HG03575 (cell line): ENCODE data around the gene OR1F1.
"Not testable (repeated sequence)": the region's sequence is repeated elsewhere in the genome, so short reads cannot be mapped to it uniquely, and the experiment has no call there.

ENCODE experiments used
- ATAC-seq: cut with Tn5 transposase; IDR thresholded peaks from one replicate; pipeline ENCODE4 v1.9.1; 2021; ENCODE audit not compliant: unreplicated experiment, insufficient number of reproducible peaks, low FRiP score; ENCODE audit errors: extremely low read depth

OR1F1 gene

DNA sequence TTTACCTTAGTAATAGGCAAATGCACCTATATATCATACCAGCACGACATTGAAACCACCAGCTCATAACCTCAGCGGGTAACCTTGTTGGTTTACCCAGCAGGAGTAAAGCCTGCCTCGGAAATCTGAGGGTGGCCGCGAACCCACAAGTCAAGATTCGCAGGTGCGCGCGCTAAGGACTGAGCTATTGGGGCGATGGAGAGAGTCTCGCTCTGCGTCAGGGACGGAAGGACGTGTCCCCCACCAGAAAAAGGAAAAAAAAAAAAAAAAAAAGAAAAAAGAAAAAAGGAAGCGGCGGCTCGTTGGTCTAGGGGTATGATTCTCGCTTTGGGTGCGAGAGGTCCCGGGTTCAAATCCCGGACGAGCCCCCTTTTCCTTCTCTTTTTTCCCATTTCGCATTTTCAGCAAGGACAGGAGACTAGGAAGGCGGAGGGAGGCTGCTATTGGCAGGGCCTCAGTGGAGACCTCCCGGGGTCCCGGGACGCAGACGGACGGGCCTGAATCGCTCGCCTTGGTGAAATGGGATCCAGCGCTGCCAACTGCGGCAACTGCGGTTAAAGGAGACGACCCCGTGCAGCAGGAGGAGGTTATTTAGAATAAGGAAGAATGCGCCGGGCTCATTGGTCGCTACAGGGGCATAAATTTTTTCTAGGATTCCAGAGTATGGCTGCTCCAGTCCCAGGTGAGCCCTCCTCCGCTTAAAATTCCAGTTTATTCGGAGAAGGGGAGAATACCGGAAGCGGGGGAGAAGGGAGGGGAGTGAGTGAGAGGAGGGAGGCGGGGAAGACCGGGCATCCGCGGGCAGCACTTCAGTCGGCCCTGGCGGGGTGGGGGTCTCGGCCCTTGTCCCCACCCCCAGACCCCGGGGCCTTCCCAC is at the start of gene OR1F1:
Gene OR1F1, plus strand, starts transcription at position 407 of the 877 bp plus-strand sequence.
- no peak for ATAC-seq

DNA sequence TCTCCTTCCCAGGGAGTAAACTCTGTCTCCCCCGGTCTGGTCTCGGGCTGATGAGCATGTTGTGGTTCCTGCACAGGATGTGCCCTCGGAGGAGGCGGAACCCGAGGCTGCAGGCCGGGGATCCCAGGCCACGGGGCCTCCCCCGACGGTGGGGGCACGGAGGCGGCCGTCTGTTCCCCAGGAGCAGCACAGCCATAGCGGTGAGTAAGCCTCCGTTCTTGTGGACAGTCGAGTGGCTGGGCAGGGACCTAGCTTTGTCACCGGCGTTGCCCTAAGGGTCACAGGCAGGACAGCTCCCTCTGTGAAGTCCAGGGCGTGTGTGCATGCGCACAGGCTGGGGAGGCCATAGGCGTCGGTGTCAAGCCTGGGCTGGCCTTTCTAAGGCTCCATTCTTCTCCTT is 49.7 kb upstream of the OR1F1 start:
- no peak for ATAC-seq

DNA sequence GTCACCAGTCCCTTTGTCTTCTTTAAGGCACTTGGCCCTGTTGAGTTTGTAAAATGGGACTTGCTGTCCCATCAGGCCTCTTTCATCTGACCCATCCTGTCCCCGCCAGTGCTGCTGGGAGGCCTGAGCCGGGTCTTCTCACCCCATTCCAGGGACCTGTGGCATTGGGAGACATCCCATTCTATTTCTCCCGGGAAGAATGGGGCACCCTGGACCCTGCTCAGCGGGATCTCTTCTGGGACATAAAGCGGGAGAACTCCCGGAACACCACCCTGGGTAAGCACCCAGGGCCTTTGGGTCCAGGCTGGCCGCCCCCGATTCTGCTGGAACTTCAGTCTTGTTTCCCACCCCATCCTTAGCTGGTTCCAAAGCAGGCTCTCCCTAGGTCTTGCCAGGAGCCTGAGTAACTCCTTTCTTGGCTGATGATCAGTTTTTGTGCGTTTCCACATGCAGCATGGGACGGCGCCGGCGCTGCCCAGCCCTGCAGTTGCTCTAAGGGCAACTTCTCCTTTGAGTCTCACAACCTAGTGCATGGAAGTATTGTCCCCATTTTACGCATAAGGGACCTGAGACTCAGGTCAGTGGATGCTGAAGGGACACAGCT is 49.1 kb upstream of the OR1F1 start:
- no peak for ATAC-seq

DNA sequence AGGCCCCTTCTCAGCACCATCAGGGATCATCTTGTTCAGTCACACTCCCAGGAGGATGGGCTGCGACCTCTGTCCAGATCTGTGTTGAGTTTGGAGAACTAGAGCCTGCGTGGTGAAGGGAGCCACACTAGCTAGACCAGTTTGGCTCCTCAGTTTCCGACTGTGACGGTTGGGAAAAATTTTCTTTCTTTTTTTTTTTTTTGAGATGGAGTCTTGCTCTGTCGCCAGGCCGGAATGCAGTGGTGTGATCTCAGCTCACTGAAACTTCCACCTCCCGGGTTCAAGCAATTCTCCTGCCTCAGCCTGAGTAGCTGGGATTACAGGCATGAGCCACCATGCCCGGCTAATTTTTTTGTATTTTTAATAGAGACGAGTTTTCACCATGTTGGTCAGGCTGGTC is 48.4 kb upstream of the OR1F1 start:
- not testable (repeated sequence) for ATAC-seq

DNA sequence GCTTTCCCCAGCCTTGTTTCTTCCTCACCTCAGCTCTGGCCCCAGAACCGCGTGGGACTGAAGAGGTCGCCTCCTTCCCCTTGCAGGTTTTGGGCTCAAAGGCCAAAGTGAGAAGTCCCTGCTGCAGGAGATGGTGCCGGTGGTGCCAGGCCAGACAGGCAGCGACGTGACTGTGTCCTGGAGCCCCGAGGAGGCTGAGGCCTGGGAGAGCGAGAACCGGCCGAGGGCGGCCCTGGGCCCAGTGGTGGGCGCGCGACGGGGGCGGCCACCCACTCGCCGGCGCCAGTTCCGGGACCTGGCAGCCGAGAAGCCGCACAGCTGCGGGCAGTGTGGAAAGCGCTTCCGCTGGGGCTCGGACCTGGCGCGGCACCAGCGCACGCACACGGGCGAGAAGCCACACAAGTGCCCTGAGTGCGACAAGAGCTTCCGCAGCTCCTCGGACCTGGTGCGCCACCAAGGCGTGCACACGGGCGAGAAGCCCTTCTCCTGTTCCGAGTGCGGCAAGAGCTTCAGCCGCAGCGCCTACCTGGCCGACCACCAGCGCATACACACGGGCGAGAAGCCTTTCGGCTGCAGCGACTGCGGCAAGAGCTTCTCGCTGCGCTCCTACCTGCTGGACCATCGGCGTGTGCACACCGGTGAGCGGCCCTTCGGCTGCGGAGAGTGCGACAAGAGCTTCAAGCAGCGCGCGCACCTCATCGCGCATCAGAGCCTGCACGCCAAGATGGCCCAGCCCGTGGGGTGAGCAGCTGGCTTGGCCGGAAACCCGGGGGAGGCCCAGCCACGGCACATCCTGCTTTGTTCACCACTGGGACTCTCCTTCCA is 47.2 kb upstream of the OR1F1 start:
- no peak for ATAC-seq

DNA sequence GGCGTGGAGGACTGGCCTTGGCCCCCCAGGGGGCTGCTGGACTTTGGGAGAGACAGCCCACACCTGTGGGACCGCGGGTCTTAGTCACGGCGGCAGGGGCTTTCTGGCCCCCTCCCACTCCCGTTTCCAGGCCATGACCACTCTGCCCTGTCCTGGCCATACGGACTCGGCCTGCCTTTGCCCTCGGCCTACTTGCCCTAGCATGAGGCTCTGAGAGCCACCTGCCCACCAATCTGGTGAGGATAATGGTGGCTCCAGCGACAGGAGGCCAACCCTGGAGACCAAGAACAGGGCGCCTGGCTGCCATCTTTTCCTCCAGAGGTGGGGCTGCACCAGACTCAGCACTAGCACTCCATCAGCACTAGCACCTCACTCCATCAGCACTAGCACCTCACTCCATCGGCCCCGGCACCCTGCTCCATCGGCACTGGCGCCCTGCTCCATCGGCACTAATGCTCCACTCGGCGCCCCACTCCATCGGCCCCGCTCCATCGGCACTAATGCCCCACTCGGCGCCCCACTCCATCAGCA is 46.2 kb upstream of the OR1F1 start:
- ATAC-seq, result no peak

DNA sequence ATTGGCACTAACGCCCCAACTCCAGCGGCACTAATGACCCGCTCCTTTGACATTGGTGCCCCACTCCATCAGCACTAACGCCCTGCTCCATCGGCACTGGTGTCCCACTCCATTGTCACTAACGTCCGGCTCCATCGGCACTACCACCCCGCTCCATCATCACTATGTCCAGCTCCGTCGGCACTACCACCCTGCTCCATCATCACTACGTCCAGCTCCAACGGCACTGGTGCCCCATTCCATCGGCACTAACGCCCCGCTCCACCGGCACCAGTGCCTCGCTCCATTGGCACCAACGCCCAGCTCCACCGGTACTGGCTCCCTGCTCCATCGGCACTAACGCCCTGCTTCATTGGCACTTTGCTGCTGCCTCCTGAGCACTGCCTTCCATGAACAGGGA is 45.7 kb upstream of the OR1F1 start:
- ATAC-seq, result no peak

DNA sequence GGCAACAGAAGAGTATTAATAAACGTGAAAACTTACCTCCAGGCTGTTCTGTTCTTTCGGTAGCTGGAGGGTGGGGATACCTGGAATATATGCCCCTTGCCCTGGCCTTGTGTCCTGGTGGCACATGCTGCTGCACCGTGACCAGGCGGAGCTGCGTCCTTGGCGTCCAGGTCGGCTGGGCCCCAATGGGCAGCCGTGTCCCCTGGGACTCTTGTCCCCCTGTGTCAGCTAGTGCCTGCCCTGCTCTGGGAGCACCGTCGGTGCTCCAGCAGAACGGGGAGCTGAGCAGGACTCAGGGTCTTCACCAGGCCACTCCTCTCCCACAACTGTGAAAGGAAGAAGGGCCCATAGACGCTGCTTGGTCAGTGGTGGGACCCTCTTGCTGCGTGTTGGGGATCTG is 45.2 kb upstream of the OR1F1 start:
- ATAC-seq, result no peak

DNA sequence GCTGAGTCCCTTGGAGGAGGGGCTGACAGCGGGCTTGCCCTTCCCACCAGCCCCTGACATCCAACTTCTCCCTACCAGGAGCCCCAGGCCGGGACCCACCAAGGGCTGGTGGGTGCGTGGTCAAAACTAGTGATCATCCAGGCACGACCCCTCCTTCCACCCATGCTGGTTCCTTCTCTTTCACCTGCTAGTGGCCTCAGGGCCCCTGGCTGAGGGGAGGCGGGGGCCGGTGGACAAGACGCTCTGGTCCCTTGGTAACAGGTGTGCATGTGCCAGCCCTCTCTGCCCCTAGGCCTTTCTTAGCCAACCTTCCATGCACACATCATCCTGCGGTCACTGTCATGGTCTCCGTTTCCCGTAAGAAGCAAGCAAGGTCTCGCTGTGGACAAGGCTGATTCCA is 44.8 kb upstream of the OR1F1 start:
- no peak for ATAC-seq

DNA sequence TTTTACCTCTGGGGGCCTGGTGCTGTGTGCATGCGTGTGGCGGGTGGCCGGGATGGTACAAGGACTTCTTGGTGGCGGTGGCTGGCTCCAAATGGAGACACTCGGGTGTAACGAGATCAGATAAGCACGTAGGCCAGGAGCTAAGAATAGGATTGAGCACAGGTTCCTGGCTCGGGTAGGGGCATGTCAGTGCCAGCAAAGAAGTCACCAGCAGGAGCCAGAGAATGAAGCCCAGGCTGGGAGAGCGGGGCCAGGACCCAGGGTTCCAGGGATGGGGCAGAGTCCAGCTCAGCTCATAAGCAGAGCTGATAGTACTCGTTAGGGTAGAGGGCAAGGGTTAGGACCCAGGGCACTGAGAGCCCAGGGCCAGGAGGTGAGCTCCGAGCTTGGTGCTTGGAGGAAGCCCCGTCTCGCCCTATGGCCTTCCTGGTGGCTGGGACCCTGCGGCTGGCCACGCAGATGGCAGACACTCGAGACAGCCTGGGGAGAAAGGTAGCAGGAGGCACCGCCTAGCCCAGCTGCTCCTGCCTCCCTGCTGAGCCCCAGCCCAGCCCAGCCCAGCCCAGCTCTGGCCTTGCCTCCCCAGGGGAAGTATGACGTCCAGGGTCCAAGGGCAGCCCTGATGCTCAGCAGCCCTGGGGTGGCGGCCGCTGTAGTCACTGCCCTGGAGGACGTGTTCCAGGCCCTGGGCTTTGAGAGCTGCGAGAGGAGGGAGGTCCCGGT is 44.2 kb upstream of the OR1F1 start:
- no peak for ATAC-seq

DNA sequence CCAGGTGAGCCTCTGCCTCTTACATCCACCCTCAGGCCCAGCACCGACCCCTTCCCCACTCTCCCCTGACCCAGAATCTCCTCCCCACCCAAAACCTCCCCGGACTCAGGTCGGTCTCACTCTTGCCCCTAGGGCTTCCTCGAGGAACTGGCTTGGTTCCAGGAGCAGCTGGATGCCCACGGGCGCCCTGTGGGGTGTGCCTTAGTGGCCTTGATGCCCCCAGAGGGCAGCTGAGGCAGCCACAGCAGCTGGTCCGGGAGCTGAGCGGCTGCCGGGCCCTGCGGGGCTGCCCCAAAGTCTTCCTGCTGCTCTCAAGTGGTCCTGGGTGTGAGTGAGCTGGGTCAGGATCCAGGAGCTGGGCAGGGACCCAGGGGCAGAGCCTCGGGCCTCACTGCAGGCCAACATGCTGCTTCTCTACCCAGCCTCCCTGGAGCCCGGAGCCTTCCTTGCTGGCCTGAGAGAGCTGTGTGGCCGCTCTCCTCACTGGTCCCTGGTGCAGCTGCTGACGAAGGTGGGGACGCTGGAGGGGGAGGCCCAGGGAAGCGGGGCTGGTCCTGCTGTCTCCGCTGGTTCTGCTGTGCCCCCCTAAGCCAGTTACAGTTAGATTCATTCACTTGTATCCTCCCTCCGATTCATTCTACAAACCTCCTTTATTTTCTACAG is 43.6 kb upstream of the OR1F1 start:
- no peak for ATAC-seq

DNA sequence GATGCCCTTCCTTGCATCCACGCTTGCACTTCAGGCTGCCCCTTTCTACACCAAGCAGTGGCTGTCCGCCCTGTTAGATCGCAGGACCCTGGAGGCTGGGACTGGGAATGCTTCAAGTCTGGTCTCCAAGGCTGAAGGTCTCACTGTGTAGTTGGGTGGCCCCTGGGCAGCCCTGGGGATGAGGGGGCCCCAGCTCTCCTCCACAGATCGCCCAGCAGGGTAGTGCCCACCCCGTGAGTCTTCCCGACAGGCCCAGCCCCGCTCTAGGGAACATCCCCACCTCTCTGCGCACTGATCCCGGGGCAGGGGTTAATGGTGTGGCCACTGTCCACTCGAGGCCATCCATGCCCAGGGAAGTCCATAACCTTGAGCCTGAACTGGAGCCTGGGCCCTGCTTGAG is 42.9 kb upstream of the OR1F1 start:
- ATAC-seq, result no peak

DNA sequence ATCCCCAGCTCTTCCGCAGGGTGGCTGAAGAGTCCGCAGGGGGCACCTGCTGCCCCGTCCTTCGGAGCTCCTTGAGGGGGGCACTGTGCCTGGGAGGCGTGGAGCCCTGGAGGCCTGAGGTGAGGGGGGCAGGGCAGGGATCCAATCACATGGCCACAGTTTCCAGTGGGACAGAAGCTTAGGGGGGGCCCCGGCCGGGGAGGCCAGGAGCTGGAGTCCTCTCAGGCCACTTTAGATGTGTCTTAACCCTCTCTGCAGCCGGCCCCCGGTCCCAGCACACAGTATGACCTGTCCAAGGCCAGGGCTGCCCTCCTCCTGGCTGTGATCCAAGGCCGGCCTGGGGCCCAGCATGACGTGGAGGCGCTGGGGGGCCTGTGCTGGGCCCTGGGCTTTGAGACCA is 42.3 kb upstream of the OR1F1 start:
- no peak for ATAC-seq

DNA sequence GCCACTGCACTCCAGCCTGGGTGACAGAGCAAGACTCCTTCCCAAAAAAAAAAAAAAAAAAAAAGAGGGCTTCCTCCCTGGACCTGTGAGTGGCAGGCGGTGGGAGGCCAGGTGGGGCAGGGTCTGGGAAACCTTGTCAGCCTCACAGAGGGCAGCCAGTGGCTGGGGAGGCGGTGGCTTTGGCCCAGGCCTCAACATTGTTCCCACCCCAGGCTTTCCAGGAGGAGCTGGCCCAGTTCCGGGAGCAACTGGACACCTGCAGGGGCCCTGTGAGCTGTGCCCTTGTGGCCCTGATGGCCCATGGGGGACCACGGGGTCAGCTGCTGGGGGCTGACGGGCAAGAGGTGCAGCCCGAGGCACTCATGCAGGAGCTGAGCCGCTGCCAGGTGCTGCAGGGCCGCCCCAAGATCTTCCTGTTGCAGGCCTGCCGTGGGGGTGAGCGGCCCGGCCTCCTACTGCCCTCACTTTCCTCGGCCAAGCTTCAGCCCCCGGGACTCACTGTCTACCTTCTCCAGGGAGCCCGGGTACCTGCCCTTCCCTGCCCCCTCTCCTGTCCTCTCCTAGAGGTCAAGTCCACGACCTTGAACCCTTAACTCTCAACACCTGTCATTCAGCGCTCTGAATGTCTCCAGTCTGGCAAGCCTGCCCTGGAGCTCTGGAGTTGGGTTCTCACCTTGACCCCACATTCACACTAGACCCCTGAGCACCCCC is 40.8 kb upstream of the OR1F1 start:
- no peak for ATAC-seq

DNA sequence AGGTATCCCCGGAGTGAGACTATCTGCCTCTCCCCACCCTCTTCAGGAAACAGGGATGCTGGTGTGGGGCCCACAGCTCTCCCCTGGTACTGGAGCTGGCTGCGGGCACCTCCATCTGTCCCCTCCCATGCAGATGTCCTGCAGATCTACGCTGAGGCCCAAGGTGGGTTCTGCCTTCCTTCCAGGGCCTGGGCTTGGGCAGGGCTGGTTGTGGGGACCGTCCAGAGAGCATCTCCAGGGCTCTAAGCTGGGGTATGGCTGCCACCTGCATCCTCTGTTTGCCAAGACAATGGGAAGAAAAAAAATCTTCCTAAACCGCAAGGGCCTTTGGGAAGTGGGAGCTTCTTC is 40.3 kb upstream of the OR1F1 start:
- ATAC-seq, result no peak

DNA sequence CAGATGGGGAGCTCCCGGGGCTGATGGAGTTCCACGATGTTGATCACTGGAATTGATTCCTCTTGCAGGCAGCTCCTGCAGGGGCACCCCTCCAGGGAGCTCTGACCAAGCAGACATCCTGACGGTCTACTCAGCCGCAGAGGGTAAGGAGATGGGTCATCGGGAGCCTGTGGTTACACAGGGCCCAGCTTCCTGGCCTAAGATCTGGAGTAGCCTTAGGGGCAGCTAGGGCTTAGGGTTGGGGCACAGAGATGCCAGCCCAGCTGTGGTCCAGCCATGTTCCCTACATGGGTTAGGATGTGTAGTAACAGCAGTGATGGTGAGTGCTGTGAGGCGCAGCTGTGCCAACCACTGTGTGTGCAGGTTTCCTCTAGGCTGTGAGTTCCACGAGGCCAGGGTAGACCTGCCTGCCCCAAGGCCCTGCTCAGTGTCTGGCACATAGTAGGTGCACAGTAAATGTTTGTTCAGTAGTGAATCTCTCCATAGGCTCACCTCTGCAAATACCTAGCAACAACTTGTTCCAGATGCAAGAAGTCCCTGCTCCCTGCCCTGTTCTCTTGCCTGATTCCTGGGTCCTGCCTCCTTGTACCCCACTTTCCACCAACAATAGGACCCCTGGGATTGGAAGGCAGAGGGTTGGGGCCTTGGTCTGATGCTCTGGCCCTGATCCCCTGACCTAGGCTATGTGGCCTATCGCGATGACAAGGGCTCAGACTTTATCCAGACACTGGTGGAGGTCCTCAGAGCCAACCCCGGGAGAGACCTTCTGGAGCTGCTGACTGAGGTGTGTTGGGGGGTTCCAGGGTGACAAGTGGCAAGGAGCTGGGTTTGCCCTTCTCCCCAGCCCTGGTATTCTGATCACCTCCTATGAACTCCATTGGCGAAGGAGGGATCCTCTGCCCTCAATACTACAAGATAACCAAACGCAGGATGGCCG is 39.5 kb upstream of the OR1F1 start:
- ATAC-seq, result no peak

DNA sequence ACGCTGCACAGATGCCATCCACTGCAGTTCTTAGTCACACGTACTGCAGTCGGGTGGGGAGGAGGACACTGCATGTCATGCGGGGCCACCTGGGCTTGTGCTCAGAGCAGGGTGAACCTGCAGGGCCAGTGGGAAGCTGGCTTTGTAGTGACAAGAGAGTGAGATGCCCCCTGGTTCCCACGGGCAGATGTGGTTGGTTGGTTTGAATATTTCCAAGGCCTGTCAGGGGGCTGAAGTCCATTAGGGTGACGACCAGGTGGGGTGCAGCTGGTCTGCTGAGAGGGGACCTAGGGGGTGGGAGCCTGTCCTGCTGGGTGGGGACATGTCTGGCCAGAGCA is 38.8 kb upstream of the OR1F1 start:
- no peak for ATAC-seq
